DOHH2 (cell line): Measurements from ENCODE around the gene GNA14.

Source experiments
- H3F3A ChIP-seq: fragments of 200-600 bp; sonication (generic), shearing (Covaris generic); 2 replicates; pipeline ENCODE4 v1.6.0; 2016; ENCODE audit warnings: antibody characterized with exemption, mild to moderate bottlenecking; ENCODE audit not compliant: control insufficient read depth, insufficient read depth
- H3K27ac ChIP-seq: fragments of 200-600 bp; sonication (generic); 2 replicates; pipeline ENCODE4 v1.5.1; 2014; ENCODE audit warnings: low read depth, mild to moderate bottlenecking, low read length, moderate library complexity
- H3K27me3 ChIP-seq: fragments of 200-600 bp; sonication (generic); 2 replicates; pipeline ENCODE4 v1.6.1; 2014; ENCODE audit warnings: mild to moderate bottlenecking, low read length, mixed read lengths; ENCODE audit not compliant: control insufficient read depth
- H3K36me3 ChIP-seq: fragments of 200-600 bp; sonication (generic); 2 replicates; pipeline ENCODE4 v1.6.1; 2014; ENCODE audit warnings: mild to moderate bottlenecking, low read length, moderate library complexity, mixed read lengths; ENCODE audit not compliant: control insufficient read depth
- H3K4me1 ChIP-seq: fragments of 200-600 bp; sonication (generic); 2 replicates; pipeline ENCODE4 v1.6.1; 2014; ENCODE audit warnings: mild to moderate bottlenecking, low read length, mixed read lengths; ENCODE audit not compliant: control insufficient read depth
- H3K4me2 ChIP-seq: fragments of 200-600 bp; sonication (generic); 2 replicates; pipeline ENCODE4 v1.6.0; 2014; ENCODE audit warnings: mild to moderate bottlenecking, low read length, moderate library complexity
- H3K4me3 ChIP-seq: fragments of 200-600 bp; sonication (generic); 2 replicates; pipeline ENCODE4 v1.5.1; 2014; ENCODE audit warnings: mild to moderate bottlenecking, low read length, mixed read lengths
- H3K79me2 ChIP-seq: fragments of 200-600 bp; sonication (generic); 2 replicates; pipeline ENCODE4 v1.6.1; 2014; ENCODE audit warnings: mild to moderate bottlenecking, low read length, mixed read lengths; ENCODE audit not compliant: control insufficient read depth
- H3K9me2 ChIP-seq: fragments of 200-600 bp; sonication (generic); replicated peaks from 2 replicates; pipeline ENCODE4 v1.6.1; 2014; ENCODE audit warnings: mild to moderate bottlenecking, low read length, mixed read lengths; ENCODE audit not compliant: control insufficient read depth
- H3K9me3 ChIP-seq: fragments of 200-600 bp; sonication (generic); 2 replicates; pipeline ENCODE4 v1.6.1; 2014; ENCODE audit warnings: antibody characterized with exemption, low read length, mixed read lengths; ENCODE audit not compliant: control insufficient read depth, insufficient read depth
- H4K20me1 ChIP-seq: fragments of 200-600 bp; sonication (generic); 2 replicates; pipeline ENCODE4 v1.6.0; 2014; ENCODE audit warnings: low read depth, mild to moderate bottlenecking, antibody characterized with exemption, low read length, moderate library complexity; ENCODE audit not compliant: control insufficient read depth, insufficient read depth
- CTCF ChIP-seq: fragments of 200-600 bp; sonication (generic); IDR thresholded peaks from one replicate; pipeline ENCODE4 v1.5.1; 2014; ENCODE audit warnings: antibody characterized with exemption, mild to moderate bottlenecking, low read depth, low read length; ENCODE audit not compliant: poor library complexity, severe bottlenecking
- EZH2phosphoT487 ChIP-seq: fragments of 200-600 bp; sonication (generic); IDR thresholded peaks from 2 replicates; pipeline ENCODE4 v1.6.1; 2017; ENCODE audit warnings: borderline replicate concordance, mild to moderate bottlenecking, antibody characterized with exemption, low read length, moderate library complexity, mixed read lengths

GNA14 gene

GRCh38 chr9:77475641-77476473 is 172.3 kb downstream of the GNA14 start:
- Histone ChIP-seq H3K79me2 (no peaks in the 10 kb centered on the region), H3K9me2 (no peaks in the 10 kb centered on the region), H3K4me2 (no peak overlapping the region), H4K20me1 (no peaks in the 10 kb centered on the region), H3K27me3 (no peaks in the 10 kb centered on the region), H3K36me3 (no peaks in the 10 kb centered on the region), H3F3A (no peaks in the 10 kb centered on the region), H3K4me3 (no peak overlapping the region), H3K9me3 (no peaks in the 10 kb centered on the region), H3K4me1 (peaks cover 6% of the 10 kb centered on the region; the same call in 1 of the 2 replicates), H3K27ac (no peak overlapping the region)
- no peak for TF ChIP-seq EZH2phosphoT487
- no peak for TF ChIP-seq CTCF

GRCh38 chr9:77474936-77475335 is 173.2 kb downstream of the GNA14 start:
- Histone ChIP-seq H3K27me3 (no peaks in the 10 kb centered on the region), H3K4me2 (no peak overlapping the region), H3F3A (no peaks in the 10 kb centered on the region), H3K9me2 (no peaks in the 10 kb centered on the region), H4K20me1 (no peaks in the 10 kb centered on the region), H3K27ac (no peak overlapping the region), H3K4me3 (no peak overlapping the region), H3K9me3 (no peaks in the 10 kb centered on the region), H3K36me3 (no peaks in the 10 kb centered on the region), H3K79me2 (no peaks in the 10 kb centered on the region), H3K4me1 (peaks cover 6% of the 10 kb centered on the region; the same call in 1 of the 2 replicates)
- TF ChIP-seq EZH2phosphoT487 (no peak), CTCF (no peak)

GRCh38 chr9:77472646-77473045 is 175.5 kb downstream of the GNA14 start:
- Histone ChIP-seq H3K79me2 (no peaks in the 10 kb centered on the region), H4K20me1 (no peaks in the 10 kb centered on the region), H3K9me3 (no peaks in the 10 kb centered on the region), H3K27ac (no peak overlapping the region), H3K4me3 (no peak overlapping the region), H3F3A (no peaks in the 10 kb centered on the region), H3K4me2 (no peak overlapping the region), H3K9me2 (no peaks in the 10 kb centered on the region), H3K4me1 (peaks cover 6% of the 10 kb centered on the region; the same call in 1 of the 2 replicates), H3K27me3 (no peaks in the 10 kb centered on the region), H3K36me3 (no peaks in the 10 kb centered on the region)
- TF ChIP-seq CTCF (no peak), EZH2phosphoT487 (no peak)
